Endothelial cell of umbilical vein (primary cell): Measurements from ENCODE around the gene MVB12B.

Experiments used
- CTCF ChIP-seq, 2 donors: IDR thresholded peaks; 1 replicate in 1 of 2; 2 replicates in 1 of 2; pipeline ENCODE4 v1.5.1; 2011; ENCODE audit warnings: low read length in 2 of 2, mild to moderate bottlenecking in 2 of 2, moderate library complexity in 2 of 2, control low read depth in 1 of 2, inconsistent platforms in 1 of 2, low read depth in 1 of 2; ENCODE audit not compliant: insufficient read depth in 1 of 2; ENCODE audit errors: extremely low read depth in 1 of 2
- GATA2 ChIP-seq: IDR thresholded peaks from 2 replicates; pipeline ENCODE4 v1.7.0; 2011; ENCODE audit warnings: low read depth, mild to moderate bottlenecking, moderate library complexity, mixed read lengths, low read length; ENCODE audit not compliant: insufficient read length, insufficient read depth
- POLR2A ChIP-seq: IDR thresholded peaks from 2 replicates; pipeline ENCODE4 v1.6.1; 2012; ENCODE audit warnings: low read depth, mild to moderate bottlenecking, control low read depth, low read length
- TF ChIP-seq, protein P1 (sequence below): IDR thresholded peaks from 2 replicates; pipeline ENCODE4 v1.6.1; 2011; ENCODE audit not compliant: insufficient read depth, insufficient read length

- no peak for TF ChIP-seq CTCF (IDR thresholded peaks at IDR 0.05; ENCODE audit: extremely low read depth in 1 of 2, insufficient read depth in 1 of 2, low read depth in 1 of 2, low read length in 2 of 2)
- no peak for TF ChIP-seq POLR2A
- TF ChIP-seq, protein P1, sequence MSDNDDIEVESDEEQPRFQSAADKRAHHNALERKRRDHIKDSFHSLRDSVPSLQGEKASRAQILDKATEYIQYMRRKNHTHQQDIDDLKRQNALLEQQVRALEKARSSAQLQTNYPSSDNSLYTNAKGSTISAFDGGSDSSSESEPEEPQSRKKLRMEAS = no peak
- TF ChIP-seq GATA2 = no peak
These were observed 26.8 kb upstream of the MVB12B start for GRCh38 chr9:126299706-126300276.
